Measurements from ENCODE around the gene ERP44. TPM values are rescaled to one million over a fixed set of nuclear protein-coding genes. Genes with fewer than 3 reads are reported as not detected.

Gene ERP44
- total RNA-seq, 1 donor from 2014 or later = 24.5 TPM

GRCh38 chr9:99962680-99963261, 136.0 kb downstream of the ERP44 start:
- FAIRE-seq = no peak

GRCh38 chr9:99955606-99956005, 143.2 kb downstream of the ERP44 start:
- DNase-seq (ENCODE audit: low spot score in 2 of 2) (no peak), FAIRE-seq (no peak)

More at GRCh38 chr9:99962680-99963261, 136.0 kb downstream of the ERP44 start:
- DNase-seq (ENCODE audit: low spot score in 2 of 2) = peak in 1 of 2 donors; percentile 9

GRCh38 chr9:99954819-99955218, 144.0 kb downstream of the ERP44 start:
- FAIRE-seq (no peak), DNase-seq (ENCODE audit: low spot score in 2 of 2) (no peak)

- no peak for DNase-seq (ENCODE audit: low spot score in 2 of 2)
- no peak for FAIRE-seq
Measured at GRCh38 chr9:99953861-99954507, 144.8 kb downstream of the ERP44 start.

GRCh38 chr9:99948896-99949295, 149.9 kb downstream of the ERP44 start:
- FAIRE-seq = no peak
- DNase-seq (ENCODE audit: low spot score in 2 of 2) = no peak

GRCh38 chr9:99948482-99948881, 150.3 kb downstream of the ERP44 start:
- no peak for DNase-seq (ENCODE audit: low spot score in 2 of 2)
- FAIRE-seq = no peak

GRCh38 chr9:99947395-99947794, 151.4 kb downstream of the ERP44 start:
- FAIRE-seq (no peak), DNase-seq (ENCODE audit: low spot score in 2 of 2) (no peak)

- DNase-seq (ENCODE audit: low spot score in 2 of 2) (no peak), FAIRE-seq (no peak)
Measured at GRCh38 chr9:99936947-99937587, 161.7 kb downstream of the ERP44 start.

GRCh38 chr9:99931155-99931840, 167.5 kb downstream of the ERP44 start:
- DNase-seq (ENCODE audit: low spot score in 2 of 2) (no peak), FAIRE-seq (no peak)

GRCh38 chr9:99929652-99930051, 169.1 kb downstream of the ERP44 start:
- FAIRE-seq = no peak
- DNase-seq (ENCODE audit: low spot score in 2 of 2) = no peak

Small RNA genes lying within 50 kb of the gene (small RNA-seq; reads per million reads assigned to genes)
- gene RN7SL75P = not detected

Other genes with a start within 250 kb of the ERP44 start
- gene STX17, start 192.3 kb downstream of the ERP44 start, total RNA-seq = 14.7 TPM
- gene INVS, start 243 bp upstream of the ERP44 start, total RNA-seq = 15.1 TPM

Data from frontal cortex (tissue), 4 donors.